ENCODE results near the gene TRPV4. TPM values are rescaled to one million over a fixed set of nuclear protein-coding genes. Genes with fewer than 3 reads are reported as not detected.

Gene TRPV4
- total RNA-seq, 8 experiments from 2014 or later: 0.05 to 4.2 (median 0.85) TPM; not detected in 1

DNA sequence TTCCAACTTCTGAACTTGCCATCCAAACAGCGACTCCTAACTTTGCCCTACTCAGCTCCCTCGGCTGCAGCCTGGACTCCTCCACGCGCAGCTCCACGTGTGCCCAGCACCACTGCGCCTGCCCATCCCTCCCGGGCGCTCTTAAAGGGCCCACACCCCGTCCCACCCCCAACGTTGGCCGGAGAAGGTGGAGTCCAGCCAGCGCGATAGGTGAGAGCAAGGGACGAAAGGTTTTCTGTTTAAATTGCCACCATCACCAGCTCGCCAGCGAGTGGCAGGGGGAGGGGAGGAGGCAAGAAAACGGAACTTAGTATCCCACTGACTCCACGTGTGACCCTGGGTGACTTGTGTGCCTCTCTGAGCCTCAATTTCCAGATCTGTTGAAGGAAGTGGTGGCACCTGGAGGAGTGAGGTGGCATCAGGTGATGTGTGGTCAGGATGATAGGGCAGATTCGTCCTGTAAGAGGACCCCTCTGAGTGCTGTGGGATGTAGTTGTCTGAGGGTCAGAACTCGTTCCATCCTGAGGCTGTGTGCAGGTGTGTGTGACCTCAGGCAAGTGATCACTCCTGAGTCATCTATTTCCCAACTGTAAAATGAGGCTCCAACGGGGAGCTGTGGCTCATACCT, 59.7 kb downstream of the TRPV4 start:
- 28 to 100% (median 60%) methylated on average over 1 to 8 of the region's 21 CpGs; no CpG with 5 or more reads in 3 of the 10 experiments for WGBS, 10 experiments
- H3K27ac ChIP-seq: no peak overlapping the region
- in situ Hi-C loops (cut with MboI; ENCODE audit: low pct_unique_long_range_greater_than_20kb in 2 of 9, low sequenced_read_pairs in 9 of 9, unreplicated experiment in 9 of 9): loop anchor here in 4 of 9 experiments (10.0 to 25.0 kb wide), 3 partner anchors 169 to 186 kb away; no protein-coding TSS in a partner anchor
- H3K4me1 ChIP-seq (replicated peaks in 1 of 2): no peaks in the 10 kb centered on the region
- ATAC-seq (replicated peaks in 6 of 8): peak in 3 of 8 experiments; percentile 38 to 73 (median 61)
- no peak overlapping the region for H3K4me3 ChIP-seq

DNA sequence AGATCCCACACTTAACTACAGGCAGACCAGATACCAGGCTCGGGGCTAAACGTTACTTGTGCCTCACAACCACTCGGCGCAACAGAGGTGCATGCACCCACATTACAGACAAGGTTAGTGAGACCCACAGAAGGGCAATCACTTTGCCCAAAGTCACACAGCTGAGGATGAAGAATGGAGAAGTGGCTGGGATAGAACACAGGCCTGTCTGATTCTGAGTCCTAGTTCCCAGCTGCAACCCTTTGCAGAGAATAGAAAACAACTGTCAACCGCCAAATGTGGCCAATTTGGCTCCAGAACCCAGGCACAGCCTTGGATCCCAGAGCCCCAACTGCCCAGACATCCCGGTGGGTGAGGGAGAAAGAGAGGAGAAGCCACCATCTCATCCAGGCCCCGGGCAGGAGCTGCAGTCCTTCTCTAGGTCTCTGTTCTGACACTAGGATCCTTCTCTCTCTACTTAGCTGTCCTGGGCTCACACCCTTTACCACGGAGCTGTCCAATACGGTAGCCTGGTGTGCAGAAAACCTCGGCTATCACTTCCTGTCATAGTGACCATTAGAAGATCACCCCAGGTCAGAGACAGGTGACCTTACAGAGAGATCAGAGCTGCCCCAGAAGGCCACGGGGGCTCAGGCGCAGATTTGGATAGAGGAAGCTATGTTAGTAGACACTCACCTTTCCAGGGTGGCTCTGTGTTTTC, 60.4 kb downstream of the TRPV4 start:
- in situ Hi-C loops (cut with MboI; ENCODE audit: low pct_unique_long_range_greater_than_20kb in 2 of 9, low sequenced_read_pairs in 9 of 9, unreplicated experiment in 9 of 9): loop anchor here in 4 of 9 experiments (10.0 to 25.0 kb wide), 3 partner anchors 168 to 185 kb away; no protein-coding TSS in a partner anchor
- Histone ChIP-seq H3K4me3 (no peak overlapping the region), H3K4me1 (replicated peaks in 1 of 2) (no peaks in the 10 kb centered on the region), H3K27ac (no peak overlapping the region)
- WGBS, 10 experiments: 20 to 93% (median 73%) methylated on average over 1 to 7 of the region's 12 CpGs; no CpG with 5 or more reads in 1 of the 10 experiments
- peak in 3 of 8 experiments; percentile 22 to 49 (median 36) for ATAC-seq (replicated peaks in 6 of 8)

DNA sequence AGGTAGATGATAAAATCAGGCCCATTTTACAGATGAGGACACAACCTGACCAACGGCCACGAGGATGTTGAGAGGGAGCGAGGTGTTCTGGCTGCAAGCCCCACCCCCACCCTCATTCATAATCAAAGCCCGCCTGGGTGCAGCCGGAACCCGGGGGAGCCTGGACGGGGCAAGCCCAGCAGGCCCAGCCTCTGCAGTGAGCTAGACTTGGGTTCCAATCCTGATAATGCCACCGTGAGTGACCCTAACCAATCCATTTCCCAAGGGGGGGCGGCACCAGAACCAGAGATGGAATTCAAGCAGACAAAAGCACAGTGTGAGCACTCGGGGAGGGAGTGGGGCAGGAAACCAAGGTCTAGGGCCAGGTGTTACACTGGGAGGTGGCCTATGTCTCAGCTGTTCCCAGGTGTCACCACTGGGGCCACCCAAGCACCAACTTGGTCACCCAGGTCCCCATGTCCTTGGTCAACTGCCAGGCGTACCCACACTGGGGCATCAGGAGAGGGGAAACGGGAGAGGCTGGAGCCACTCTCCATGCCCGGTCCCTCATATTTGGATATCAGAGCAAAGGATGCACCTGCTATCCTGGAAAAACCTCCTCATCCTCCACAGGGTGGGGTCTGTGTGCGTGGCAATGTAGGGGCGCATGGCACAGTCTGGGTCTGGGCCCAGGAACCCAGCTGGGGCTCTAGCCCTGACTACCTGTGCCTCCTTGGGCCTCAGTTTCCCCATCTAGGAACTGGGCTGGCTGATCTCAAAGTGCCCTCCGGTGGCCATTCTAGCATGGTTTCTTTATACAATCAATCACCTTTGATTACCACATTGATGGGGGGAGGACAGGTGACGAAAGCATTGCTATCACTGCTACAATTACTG, 61.2 kb downstream of the TRPV4 start:
- in situ Hi-C loops (cut with MboI; ENCODE audit: low pct_unique_long_range_greater_than_20kb in 2 of 9, low sequenced_read_pairs in 9 of 9, unreplicated experiment in 9 of 9): loop anchor here in 4 of 9 experiments (10.0 to 25.0 kb wide), 3 partner anchors 167 to 185 kb away; no protein-coding TSS in a partner anchor
- no peak overlapping the region for H3K27ac ChIP-seq
- no peak for ATAC-seq (replicated peaks in 6 of 8)
- no peak overlapping the region for H3K4me3 ChIP-seq
- 80 to 94% (median 87%) methylated on average over 2 to 9 of the region's 17 CpGs; no CpG with 5 or more reads in 4 of the 10 experiments for WGBS, 10 experiments
- no peaks in the 10 kb centered on the region for H3K4me1 ChIP-seq (replicated peaks in 1 of 2)

DNA sequence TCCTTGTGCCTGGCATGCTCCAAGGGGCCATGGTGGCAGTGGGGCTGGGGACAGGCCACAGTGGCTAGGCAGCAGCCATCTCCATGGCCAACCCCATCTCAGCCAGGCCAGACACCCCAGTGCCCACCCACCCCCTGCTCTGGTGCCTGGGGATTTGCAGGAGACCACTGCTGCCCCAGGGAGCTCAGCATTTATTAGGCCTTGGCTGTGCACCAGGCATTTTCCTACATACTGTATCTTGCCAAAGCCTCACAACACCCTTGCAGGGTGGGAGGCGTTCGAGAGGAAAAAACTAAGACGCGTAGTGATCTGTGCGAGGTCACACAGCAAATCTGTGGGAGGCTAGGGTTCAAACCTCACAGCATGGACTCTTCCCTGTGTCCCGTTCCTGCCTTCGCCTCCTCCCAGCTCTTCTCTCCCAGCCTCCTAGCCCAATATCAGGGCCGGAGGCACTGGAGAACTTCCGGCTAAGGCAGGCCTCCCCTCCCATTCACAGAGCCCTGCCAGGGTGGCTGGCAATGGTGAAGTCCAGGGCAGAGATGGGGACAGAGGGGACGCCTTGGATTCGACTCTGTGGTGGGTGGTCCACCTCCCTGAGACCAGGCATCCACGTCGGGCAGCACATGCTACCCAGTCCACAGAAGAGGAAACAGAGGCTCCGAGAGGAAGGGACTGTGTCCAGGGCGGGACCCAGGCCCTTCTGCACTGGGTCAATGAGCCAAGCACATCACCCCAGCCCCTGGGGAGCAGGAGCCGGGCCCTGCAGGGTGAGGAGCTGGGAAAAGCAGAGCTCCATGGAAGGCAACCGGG, 62.1 kb downstream of the TRPV4 start:
- in situ Hi-C loops (cut with MboI; ENCODE audit: low pct_unique_long_range_greater_than_20kb in 2 of 9, low sequenced_read_pairs in 9 of 9, unreplicated experiment in 9 of 9): loop anchor here in 4 of 9 experiments (10.0 to 25.0 kb wide), 3 partner anchors 166 to 184 kb away; no protein-coding TSS in a partner anchor
- no peak overlapping the region for H3K27ac ChIP-seq
- H3K4me3 ChIP-seq: no peak overlapping the region
- 10 to 93% (median 81%) methylated on average over 2 to 11 of the region's 17 CpGs; no CpG with 5 or more reads in 6 of the 10 experiments for WGBS, 10 experiments
- no peak for ATAC-seq (replicated peaks in 6 of 8)
- H3K4me1 ChIP-seq (replicated peaks in 1 of 2): no peaks in the 10 kb centered on the region

DNA sequence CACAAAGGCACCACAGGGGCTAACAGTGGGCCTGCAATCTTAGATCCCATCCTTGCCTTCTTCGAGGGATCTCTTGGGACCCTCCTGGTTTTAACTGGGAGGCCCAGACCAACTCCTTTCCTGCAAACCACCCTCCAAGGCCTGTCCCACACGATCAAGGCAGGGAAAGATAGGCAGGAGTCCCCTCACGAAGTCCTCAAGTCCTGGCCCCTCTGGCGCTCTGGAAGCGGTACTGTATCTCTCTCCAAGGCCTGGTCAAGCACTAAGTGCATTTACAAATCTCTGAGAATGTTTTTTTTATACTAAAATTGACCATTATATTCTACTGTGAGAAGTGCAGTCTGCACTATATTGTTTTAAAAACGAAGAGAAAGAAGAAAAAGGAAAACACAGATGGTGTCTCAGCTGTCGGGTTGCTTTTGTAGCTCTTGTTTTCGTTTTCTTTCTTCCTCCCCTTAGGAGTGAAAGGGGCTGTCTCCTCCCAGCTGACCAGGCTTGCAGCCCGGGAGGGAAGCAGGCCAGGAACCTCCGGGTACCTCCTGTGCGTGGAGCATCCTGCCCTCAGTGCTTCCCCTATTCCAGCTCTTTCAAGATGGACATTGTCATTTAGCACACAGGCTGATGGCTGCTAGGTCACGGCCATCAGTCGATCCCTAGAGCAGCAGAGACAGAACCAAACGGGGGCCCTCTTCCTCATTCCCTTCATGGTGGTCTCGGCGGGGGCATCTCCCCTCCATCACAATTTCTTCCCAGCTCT, 62.9 kb downstream of the TRPV4 start:
- WGBS, 10 experiments: 35 to 100% (median 59%) methylated on average over 2 to 10 of the region's 16 CpGs; no CpG with 5 or more reads in 1 of the 10 experiments
- in situ Hi-C loops (cut with MboI; ENCODE audit: low pct_unique_long_range_greater_than_20kb in 2 of 9, low sequenced_read_pairs in 9 of 9, unreplicated experiment in 9 of 9): loop anchor here in 4 of 9 experiments (10.0 to 25.0 kb wide), 3 partner anchors 165 to 183 kb away; no protein-coding TSS in a partner anchor
- H3K4me3 ChIP-seq: no peak overlapping the region

DNA sequence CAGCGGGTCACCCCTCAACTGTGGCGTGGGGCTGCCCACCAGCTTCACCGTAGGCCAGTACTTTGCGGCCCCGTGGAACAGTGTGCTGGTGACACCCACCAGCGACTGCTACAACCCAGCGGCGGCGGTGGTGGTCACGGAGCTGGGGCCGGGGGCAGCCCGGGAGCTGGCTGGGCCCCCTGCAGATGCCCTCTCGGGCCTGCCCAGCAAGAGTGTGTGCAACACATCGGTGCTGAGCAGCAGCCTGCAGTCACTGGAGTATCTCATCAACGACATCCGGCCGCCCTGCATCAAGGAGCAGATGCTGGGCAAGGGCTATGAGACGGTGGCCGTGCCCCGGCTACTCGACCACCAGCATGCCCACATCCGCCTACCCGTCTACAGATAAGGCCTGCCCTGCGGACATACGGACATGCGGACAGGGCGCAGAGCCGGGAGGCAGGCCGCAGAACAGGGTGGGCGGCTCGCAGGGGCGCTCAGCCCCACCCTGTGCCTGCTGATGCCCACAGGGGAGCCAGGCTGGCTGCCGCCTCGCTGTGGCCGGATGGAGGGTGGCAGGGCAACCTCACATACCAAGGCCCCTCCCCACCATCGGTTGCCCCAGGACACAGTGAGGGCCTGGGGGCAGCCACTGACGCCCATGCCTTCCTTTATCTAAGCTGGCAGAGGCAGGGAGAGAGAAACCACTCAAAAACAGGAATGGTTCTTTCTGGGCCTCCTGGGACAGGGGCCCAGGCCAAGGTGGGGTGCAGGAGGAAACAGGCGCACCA, 64.1 kb downstream of the TRPV4 start:
- no peak for ATAC-seq (replicated peaks in 6 of 8)
- in situ Hi-C loops (cut with MboI; ENCODE audit: low pct_unique_long_range_greater_than_20kb in 2 of 9, low sequenced_read_pairs in 9 of 9, unreplicated experiment in 9 of 9): loop anchor here in 1 of 9 experiments (25.0 kb wide), 1 partner anchor 182 kb away; no protein-coding TSS in a partner anchor
- Histone ChIP-seq H3K4me3 (no peak overlapping the region), H3K4me1 (replicated peaks in 1 of 2) (no peaks in the 10 kb centered on the region), H3K27ac (no peak overlapping the region)
- WGBS, 10 experiments: 80 to 100% (median 99%) methylated on average over 3 to 7 of the region's 38 CpGs; no CpG with 5 or more reads in 6 of the 10 experiments

More for the DNA sequence above, 62.9 kb downstream of the TRPV4 start:
- ATAC-seq (replicated peaks in 6 of 8): peak in 1 of 8 experiments; percentile 20
- no peaks in the 10 kb centered on the region for H3K4me1 ChIP-seq (replicated peaks in 1 of 2)
- no peak overlapping the region for H3K27ac ChIP-seq

DNA sequence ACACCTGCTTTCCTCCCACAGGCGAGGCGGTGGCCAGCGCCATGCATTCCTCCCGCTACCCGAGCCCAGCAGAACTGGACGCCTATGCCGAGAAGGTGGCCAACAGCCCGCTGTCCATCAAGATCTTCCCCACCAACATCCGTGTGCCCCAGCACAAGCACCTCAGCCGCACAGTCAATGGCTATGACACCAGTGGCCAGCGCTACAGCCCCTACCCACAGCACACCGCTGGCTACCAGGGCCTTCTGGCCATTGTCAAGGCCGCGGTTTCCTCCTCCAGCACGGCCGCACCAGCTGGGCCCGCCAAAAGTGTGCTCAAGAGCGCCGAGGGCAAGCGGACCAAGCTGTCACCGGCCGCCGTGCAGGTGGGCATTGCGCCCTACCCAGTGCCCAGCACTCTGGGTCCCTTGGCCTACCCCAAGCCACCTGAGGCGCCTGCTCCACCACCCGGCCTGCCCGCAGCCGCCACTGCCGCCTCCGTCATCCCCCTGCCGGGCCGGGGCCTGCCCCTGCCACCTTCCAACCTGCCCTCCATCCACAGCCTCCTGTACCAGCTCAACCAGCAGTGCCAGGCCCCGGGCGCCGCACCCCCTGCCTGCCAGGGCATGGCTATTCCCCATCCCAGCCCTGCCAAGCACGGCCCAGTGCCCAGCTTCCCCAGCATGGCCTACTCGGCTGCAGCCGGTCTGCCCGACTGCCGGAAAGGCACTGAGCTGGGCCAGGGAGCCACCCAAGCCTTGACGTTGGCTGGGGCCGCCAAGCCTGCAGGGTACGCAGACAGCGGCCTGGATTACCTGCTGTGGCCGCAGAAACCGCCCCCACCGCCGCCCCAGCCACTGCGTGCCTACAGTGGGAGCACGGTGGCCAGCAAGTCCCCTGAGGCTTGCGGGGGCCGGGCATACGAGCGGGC, 65.0 kb downstream of the TRPV4 start:
- H3K4me1 ChIP-seq (replicated peaks in 1 of 2): no peaks in the 10 kb centered on the region
- no peak overlapping the region for H3K4me3 ChIP-seq
- no peak overlapping the region for H3K27ac ChIP-seq
- in situ Hi-C loops (cut with MboI; ENCODE audit: low pct_unique_long_range_greater_than_20kb in 2 of 9, low sequenced_read_pairs in 9 of 9, unreplicated experiment in 9 of 9): loop anchor here in 1 of 9 experiments (25.0 kb wide), 1 partner anchor 181 kb away; no protein-coding TSS in a partner anchor
- no peak for ATAC-seq (replicated peaks in 6 of 8)
- 80 to 100% (median 96%) methylated on average over 1 to 24 of the region's 54 CpGs; no CpG with 5 or more reads in 5 of the 10 experiments for WGBS, 10 experiments

DNA sequence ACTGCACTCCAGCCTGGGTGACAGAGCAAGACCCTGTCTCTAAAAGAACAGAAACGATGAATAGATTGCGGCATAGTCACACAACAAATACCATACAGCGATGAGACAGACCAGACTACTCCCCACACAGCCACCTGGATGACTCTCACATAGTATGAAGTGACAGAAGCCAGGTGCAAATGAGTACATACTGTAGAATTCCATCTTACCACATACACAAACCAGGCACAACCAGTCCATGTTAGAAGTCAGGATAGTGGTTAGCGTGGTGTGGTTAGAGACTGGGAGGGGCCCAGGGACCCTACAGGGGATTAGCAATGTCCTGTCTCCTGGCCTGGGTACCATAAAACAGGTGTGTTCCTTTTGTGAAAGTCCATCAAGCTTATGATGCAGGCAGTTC, 65.7 kb downstream of the TRPV4 start:
- H3K4me1 ChIP-seq (replicated peaks in 1 of 2): no peaks in the 10 kb centered on the region
- no peak overlapping the region for H3K4me3 ChIP-seq
- no peak overlapping the region for H3K27ac ChIP-seq
- no peak for ATAC-seq (replicated peaks in 6 of 8)
- WGBS, 10 experiments: 60 to 100% (median 97%) methylated on average over 1 to 3 of the region's 4 CpGs; no CpG with 5 or more reads in 6 of the 10 experiments
- in situ Hi-C loops (cut with MboI; ENCODE audit: low pct_unique_long_range_greater_than_20kb in 2 of 9, low sequenced_read_pairs in 9 of 9, unreplicated experiment in 9 of 9): loop anchor here in 1 of 9 experiments (25.0 kb wide), 1 partner anchor 180 kb away; no protein-coding TSS in a partner anchor

DNA sequence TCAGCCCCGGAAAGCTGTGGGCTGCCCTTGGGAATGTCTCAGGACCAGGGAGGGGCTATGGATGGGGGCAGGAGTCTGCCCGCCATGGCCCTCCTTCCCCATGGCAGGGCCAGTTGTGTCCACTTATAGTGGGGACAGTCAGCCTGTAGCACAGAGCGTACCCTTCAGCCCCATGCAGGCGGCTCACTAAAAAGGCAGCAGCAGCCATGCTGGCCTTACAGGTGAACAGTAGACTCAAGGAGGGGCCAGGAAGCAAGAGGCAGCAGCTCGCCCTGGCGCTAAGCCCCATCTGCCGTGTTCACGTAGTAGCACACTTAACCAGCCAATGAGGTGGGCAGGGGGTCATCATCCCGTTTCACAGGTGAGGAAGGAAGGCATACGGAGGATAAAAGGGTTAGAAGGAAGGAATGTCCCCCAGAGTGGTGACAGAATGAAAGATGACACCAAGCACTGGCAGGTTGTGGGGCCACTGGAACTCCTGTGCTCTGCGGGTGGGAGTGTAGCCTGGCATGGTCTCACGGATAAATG, 66.9 kb downstream of the TRPV4 start:
- no peak for ATAC-seq (replicated peaks in 6 of 8)
- H3K27ac ChIP-seq: no peak overlapping the region
- WGBS, 10 experiments: 53 to 100% (median 79%) methylated on average over 3 to 5 of the region's 12 CpGs; no CpG with 5 or more reads in 5 of the 10 experiments
- H3K4me3 ChIP-seq: no peak overlapping the region
- peaks cover 2 to 4% of the 10 kb centered on the region in 2 donors for H3K4me1 ChIP-seq (replicated peaks in 1 of 2)
- in situ Hi-C loops (cut with MboI; ENCODE audit: low pct_unique_long_range_greater_than_20kb in 2 of 9, low sequenced_read_pairs in 9 of 9, unreplicated experiment in 9 of 9): loop anchor here in 1 of 9 experiments (25.0 kb wide), 1 partner anchor 179 kb away; no protein-coding TSS in a partner anchor

DNA sequence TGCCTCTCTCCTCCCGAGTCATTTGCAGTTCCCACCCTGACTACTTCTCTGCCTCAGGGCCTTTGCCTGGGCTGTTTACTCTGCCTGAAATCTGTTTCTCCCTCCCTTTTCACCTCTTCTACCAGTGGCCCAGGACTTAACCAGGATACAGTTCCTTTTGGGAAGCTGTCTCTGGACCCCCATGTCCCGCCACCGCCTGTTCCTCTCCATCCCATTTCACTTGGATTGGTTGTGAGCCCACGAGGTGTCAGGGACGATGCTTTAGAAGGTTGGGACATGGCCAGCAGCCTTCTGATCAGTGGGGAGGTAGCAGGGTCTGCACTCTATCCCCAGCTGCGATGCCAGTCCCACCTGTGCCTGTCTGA, 67.8 kb downstream of the TRPV4 start:
- Histone ChIP-seq H3K4me1 (replicated peaks in 1 of 2) (peaks cover 5 to 7% of the 10 kb centered on the region in 2 donors), H3K27ac (no peak overlapping the region), H3K4me3 (no peak overlapping the region)
- WGBS, 10 experiments: 57 to 100% (median 77%) methylated on average over 1 to 4 of the region's 6 CpGs; no CpG with 5 or more reads in 5 of the 10 experiments
- no peak for ATAC-seq (replicated peaks in 6 of 8)
- in situ Hi-C loops (cut with MboI; ENCODE audit: low pct_unique_long_range_greater_than_20kb in 2 of 9, low sequenced_read_pairs in 9 of 9, unreplicated experiment in 9 of 9): loop anchor here in 1 of 9 experiments (25.0 kb wide), 1 partner anchor 178 kb away; no protein-coding TSS in a partner anchor
